GM04504 (cell line): ENCODE data around the gene ATP6V1B1.
"Not testable (repeated sequence)": the region's sequence is repeated elsewhere in the genome, so short reads cannot be mapped to it uniquely, and the experiment has no call there.

ENCODE experiments used
- DNase-seq: peaks from one replicate; pipeline ENCODE4 v3.0.0-alpha.2; 2012; ENCODE audit warnings: low read depth

Gene ATP6V1B1

GRCh38 chr2:71011786-71012185 lies 76.1 kb downstream of the ATP6V1B1 start:
- not testable (repeated sequence) for DNase-seq
